BE2C (cell line): ENCODE results near the gene B4GALNT2.
A peak's percentile ranks its signal among the peaks of the same experiment; 100 is the strongest.
"Not testable (repeated sequence)": the region's sequence is repeated elsewhere in the genome, so short reads cannot be mapped to it uniquely, and the experiment has no call there.

Experiments
- DNase-seq: peaks from one replicate; pipeline ENCODE4 v3.0.0-alpha.2; 2020
- H3K27me3 ChIP-seq: fragments of 250-450 bp; sonication (Bioruptor Pico); 2 replicates; pipeline ENCODE4 v1.5.1; 2020; ENCODE audit warnings: mild to moderate bottlenecking
- H3K36me3 ChIP-seq: fragments of 250-450 bp; sonication (Bioruptor Pico); 2 replicates; pipeline ENCODE4 v1.5.1; 2020; ENCODE audit warnings: mild to moderate bottlenecking
- H3K4me1 ChIP-seq: fragments of 250-450 bp; sonication (Bioruptor Pico); 2 replicates; pipeline ENCODE4 v1.5.1; 2020
- H3K4me3 ChIP-seq: 2 replicates; pipeline ENCODE4 v1.5.1; 2011; ENCODE audit warnings: low read depth, low read length
- H3K9me3 ChIP-seq: fragments of 250-450 bp; sonication (Bioruptor Pico); 2 replicates; pipeline ENCODE4 v1.5.1; 2020
- CTCF ChIP-seq: IDR thresholded peaks from 2 replicates; pipeline ENCODE4 v1.5.1; 2012; ENCODE audit warnings: mild to moderate bottlenecking, low read depth, low read length

B4GALNT2 gene

GRCh38 chr17:49183341-49183740 lies 50.8 kb downstream of the B4GALNT2 start:
- no peak for TF ChIP-seq CTCF
- Histone ChIP-seq H3K36me3 (no peaks in the 10 kb centered on the region), H3K27me3 (no peaks in the 10 kb centered on the region), H3K9me3 (peaks cover 7% of the 10 kb centered on the region; the same call in 1 of the 2 replicates), H3K4me3 (no peak overlapping the region), H3K4me1 (no peaks in the 10 kb centered on the region)
- DNase-seq: no peak

- H3K9me3 ChIP-seq: peaks cover 7% of the 10 kb centered on the region; the same call in 1 of the 2 replicates
- no peaks in the 10 kb centered on the region for H3K36me3 ChIP-seq
- no peak for TF ChIP-seq CTCF
- no peak overlapping the region for H3K4me3 ChIP-seq
- no peaks in the 10 kb centered on the region for H3K27me3 ChIP-seq
- no peaks in the 10 kb centered on the region for H3K4me1 ChIP-seq
- no peak for DNase-seq
Measured at GRCh38 chr17:49183801-49184200, 51.2 kb downstream of the B4GALNT2 start.

GRCh38 chr17:49184522-49184921 lies 52.0 kb downstream of the B4GALNT2 start:
- DNase-seq, H3K27me3 ChIP-seq, H3K9me3 ChIP-seq: not testable (repeated sequence)

GRCh38 chr17:49185381-49185780 lies 52.8 kb downstream of the B4GALNT2 start:
- H3K9me3 ChIP-seq, H3K27me3 ChIP-seq, H3K4me3 ChIP-seq, H3K36me3 ChIP-seq, DNase-seq, H3K4me1 ChIP-seq: not testable (repeated sequence)

More at GRCh38 chr17:49184522-49184921, 52.0 kb downstream of the B4GALNT2 start:
- H3K4me1 ChIP-seq, H3K4me3 ChIP-seq, H3K36me3 ChIP-seq: not testable (repeated sequence)

- no peak for DNase-seq
- TF ChIP-seq CTCF: no peak
- no peaks in the 10 kb centered on the region for H3K27me3 ChIP-seq
- no peak overlapping the region for H3K4me3 ChIP-seq
- H3K4me1 ChIP-seq: no peaks in the 10 kb centered on the region
- no peaks in the 10 kb centered on the region for H3K36me3 ChIP-seq
- H3K9me3 ChIP-seq: peaks cover 7% of the 10 kb centered on the region; the same call in 1 of the 2 replicates
Measured at GRCh38 chr17:49187301-49187700, 54.7 kb downstream of the B4GALNT2 start.

GRCh38 chr17:49190932-49191331 lies 58.4 kb downstream of the B4GALNT2 start:
- H3K27me3 ChIP-seq: no peaks in the 10 kb centered on the region
- no peak for TF ChIP-seq CTCF
- no peaks in the 10 kb centered on the region for H3K4me1 ChIP-seq
- DNase-seq: no peak
- no peaks in the 10 kb centered on the region for H3K36me3 ChIP-seq
- no peaks in the 10 kb centered on the region; the same call in 1 of the 2 replicates for H3K9me3 ChIP-seq
- no peak overlapping the region for H3K4me3 ChIP-seq

- H3K4me1 ChIP-seq: no peaks in the 10 kb centered on the region
- no peak for TF ChIP-seq CTCF
- H3K4me3 ChIP-seq: peak overlapping the region; percentile 80
- H3K27me3 ChIP-seq: no peaks in the 10 kb centered on the region
- no peaks in the 10 kb centered on the region for H3K36me3 ChIP-seq
- no peak for DNase-seq
- H3K9me3 ChIP-seq: no peaks in the 10 kb centered on the region; the same call in 1 of the 2 replicates
Measured at GRCh38 chr17:49191409-49191916, 58.9 kb downstream of the B4GALNT2 start.
